ENCODE data around the gene PATL2. TPM values are rescaled to one million over a fixed set of nuclear protein-coding genes. Genes with fewer than 3 reads are reported as not detected.

Gene PATL2
- total and polyA plus RNA-seq, 2 donors (not counting 1 experiment from before 2014, with no cell fraction given): 0.40 to 1.3 TPM

DNA sequence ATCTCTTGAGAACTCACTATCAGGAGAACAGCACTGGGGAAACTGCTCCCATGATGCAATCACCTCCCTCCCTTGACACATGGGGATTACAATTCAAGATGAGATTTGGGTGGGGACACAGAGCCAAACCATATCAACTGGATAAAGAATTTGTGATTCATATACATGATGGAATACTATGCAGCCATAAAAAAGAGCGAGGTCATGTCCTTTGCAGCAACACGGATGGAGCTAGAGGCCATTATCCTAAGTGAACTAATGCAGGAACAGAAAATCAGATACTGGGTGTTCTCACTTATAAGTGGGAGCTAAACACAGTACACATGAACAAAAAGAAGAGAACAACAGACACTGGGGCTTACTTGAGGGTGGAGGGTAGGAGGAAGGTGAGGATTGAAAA, 64.7 kb downstream of the PATL2 start:
- Histone ChIP-seq H3K4me2 (ENCODE audit: extremely low read depth, insufficient read depth, low read length) (no peak overlapping the region), H3K4me3 (replicated peaks in 1 of 4; ENCODE audit: control extremely low read depth in 1 of 4, insufficient read depth in 1 of 4, low read depth in 3 of 4, low read length in 4 of 4) (no peak overlapping the region), H4K20me1 (ENCODE audit: control insufficient read depth, extremely low read depth, insufficient read depth, low read length) (no peaks in the 10 kb centered on the region), H2AFZ (ENCODE audit: low read length) (no peak overlapping the region), H3K4me1 (ENCODE audit: control insufficient read depth, extremely low read depth, insufficient read depth, low read length) (no peaks in the 10 kb centered on the region), H3K79me2 (ENCODE audit: control insufficient read depth, insufficient read depth, low read length) (no peaks in the 10 kb centered on the region), H3K27ac (ENCODE audit: insufficient read depth, low read length) (no peak overlapping the region), H3K27me3 (ENCODE audit: control insufficient read depth, insufficient read depth, low read length) (no peaks in the 10 kb centered on the region), H3K36me3 (ENCODE audit: control insufficient read depth, insufficient read depth, low read length) (peaks cover 1% of the 10 kb centered on the region), H3K9ac (ENCODE audit: insufficient read depth, low read length) (no peak overlapping the region), H3K9me3 (ENCODE audit: control insufficient read depth, insufficient read depth, low read depth, low read length) (no peaks in the 10 kb centered on the region)
- TF ChIP-seq EZH2 (IDR thresholded peaks at IDR 0.05; ENCODE audit: low read length, missing control alignments) (no peak), CTCF (conservative IDR thresholded peaks at IDR 0.05 in 1 of 2, IDR thresholded peaks at IDR 0.05 in 1 of 2; ENCODE audit: low read depth in 1 of 2, low read length in 2 of 2) (no peak)
- DNase-seq (ENCODE audit: low read depth in 2 of 2): no peak

DNA sequence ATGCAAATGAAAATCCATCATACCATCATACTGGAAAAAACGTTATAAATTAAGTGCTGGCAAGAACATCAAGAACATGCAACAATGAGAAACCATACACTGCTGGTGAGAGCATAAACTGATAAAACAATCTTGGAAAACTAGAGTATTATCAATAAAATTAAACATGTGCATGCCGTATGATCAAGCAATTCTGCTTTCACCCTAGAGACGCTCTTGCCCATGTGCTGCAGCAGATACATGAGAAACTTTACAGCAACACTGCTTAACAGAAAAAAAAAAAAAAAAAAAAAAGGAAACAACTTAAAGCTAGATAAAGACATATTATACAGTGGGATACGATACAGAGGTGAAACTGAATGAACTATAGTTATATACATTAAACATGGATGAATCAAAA, 69.5 kb downstream of the PATL2 start:
- no peak for DNase-seq (ENCODE audit: low read depth in 2 of 2)
- H3K9me3 ChIP-seq (ENCODE audit: control insufficient read depth, insufficient read depth, low read depth, low read length): no peaks in the 10 kb centered on the region
- TF ChIP-seq EZH2 (IDR thresholded peaks at IDR 0.05; ENCODE audit: low read length, missing control alignments) (no peak), CTCF (conservative IDR thresholded peaks at IDR 0.05 in 1 of 2, IDR thresholded peaks at IDR 0.05 in 1 of 2; ENCODE audit: low read depth in 1 of 2, low read length in 2 of 2) (no peak)
- H3K27me3 ChIP-seq (ENCODE audit: control insufficient read depth, insufficient read depth, low read length): no peaks in the 10 kb centered on the region
- H3K4me3 ChIP-seq (replicated peaks in 1 of 4; ENCODE audit: control extremely low read depth in 1 of 4, insufficient read depth in 1 of 4, low read depth in 3 of 4, low read length in 4 of 4): no peak overlapping the region
- no peaks in the 10 kb centered on the region for H4K20me1 ChIP-seq (ENCODE audit: control insufficient read depth, extremely low read depth, insufficient read depth, low read length)
- no peaks in the 10 kb centered on the region for H3K4me1 ChIP-seq (ENCODE audit: control insufficient read depth, extremely low read depth, insufficient read depth, low read length)
- H3K4me2 ChIP-seq (ENCODE audit: extremely low read depth, insufficient read depth, low read length): no peak overlapping the region
- no peaks in the 10 kb centered on the region for H3K79me2 ChIP-seq (ENCODE audit: control insufficient read depth, insufficient read depth, low read length)
- no peak overlapping the region for H3K9ac ChIP-seq (ENCODE audit: insufficient read depth, low read length)
- no peak overlapping the region for H2AFZ ChIP-seq (ENCODE audit: low read length)
- H3K27ac ChIP-seq (ENCODE audit: insufficient read depth, low read length): no peak overlapping the region
- no peaks in the 10 kb centered on the region for H3K36me3 ChIP-seq (ENCODE audit: control insufficient read depth, insufficient read depth, low read length)

- TF ChIP-seq EZH2 (IDR thresholded peaks at IDR 0.05; ENCODE audit: low read length, missing control alignments) (no peak), CTCF (conservative IDR thresholded peaks at IDR 0.05 in 1 of 2, IDR thresholded peaks at IDR 0.05 in 1 of 2; ENCODE audit: low read depth in 1 of 2, low read length in 2 of 2) (no peak)
Measured at GRCh38 chr15:44636976-44637375, 74.1 kb downstream of the PATL2 start.

More at GRCh38 chr15:44636976-44637375, 74.1 kb downstream of the PATL2 start:
- no peak for DNase-seq (ENCODE audit: low read depth in 2 of 2)
- H3K79me2 ChIP-seq (ENCODE audit: control insufficient read depth, insufficient read depth, low read length): no peaks in the 10 kb centered on the region
- no peak overlapping the region for H3K27ac ChIP-seq (ENCODE audit: insufficient read depth, low read length)
- no peak overlapping the region for H3K4me2 ChIP-seq (ENCODE audit: extremely low read depth, insufficient read depth, low read length)
- H3K9me3 ChIP-seq (ENCODE audit: control insufficient read depth, insufficient read depth, low read depth, low read length): no peaks in the 10 kb centered on the region
- H3K4me3 ChIP-seq (replicated peaks in 1 of 4; ENCODE audit: control extremely low read depth in 1 of 4, insufficient read depth in 1 of 4, low read depth in 3 of 4, low read length in 4 of 4): no peak overlapping the region
- H3K9ac ChIP-seq (ENCODE audit: insufficient read depth, low read length): no peak overlapping the region
- H2AFZ ChIP-seq (ENCODE audit: low read length): no peak overlapping the region
- H3K36me3 ChIP-seq (ENCODE audit: control insufficient read depth, insufficient read depth, low read length): peaks cover 2% of the 10 kb centered on the region
- peaks cover 4% of the 10 kb centered on the region for H3K4me1 ChIP-seq (ENCODE audit: control insufficient read depth, extremely low read depth, insufficient read depth, low read length)
- H3K27me3 ChIP-seq (ENCODE audit: control insufficient read depth, insufficient read depth, low read length): no peaks in the 10 kb centered on the region
- H4K20me1 ChIP-seq (ENCODE audit: control insufficient read depth, extremely low read depth, insufficient read depth, low read length): no peaks in the 10 kb centered on the region

All from fibroblast of lung (primary cell).